ENCODE measurements around the gene ZDHHC14.

The ZDHHC14 gene

DNA sequence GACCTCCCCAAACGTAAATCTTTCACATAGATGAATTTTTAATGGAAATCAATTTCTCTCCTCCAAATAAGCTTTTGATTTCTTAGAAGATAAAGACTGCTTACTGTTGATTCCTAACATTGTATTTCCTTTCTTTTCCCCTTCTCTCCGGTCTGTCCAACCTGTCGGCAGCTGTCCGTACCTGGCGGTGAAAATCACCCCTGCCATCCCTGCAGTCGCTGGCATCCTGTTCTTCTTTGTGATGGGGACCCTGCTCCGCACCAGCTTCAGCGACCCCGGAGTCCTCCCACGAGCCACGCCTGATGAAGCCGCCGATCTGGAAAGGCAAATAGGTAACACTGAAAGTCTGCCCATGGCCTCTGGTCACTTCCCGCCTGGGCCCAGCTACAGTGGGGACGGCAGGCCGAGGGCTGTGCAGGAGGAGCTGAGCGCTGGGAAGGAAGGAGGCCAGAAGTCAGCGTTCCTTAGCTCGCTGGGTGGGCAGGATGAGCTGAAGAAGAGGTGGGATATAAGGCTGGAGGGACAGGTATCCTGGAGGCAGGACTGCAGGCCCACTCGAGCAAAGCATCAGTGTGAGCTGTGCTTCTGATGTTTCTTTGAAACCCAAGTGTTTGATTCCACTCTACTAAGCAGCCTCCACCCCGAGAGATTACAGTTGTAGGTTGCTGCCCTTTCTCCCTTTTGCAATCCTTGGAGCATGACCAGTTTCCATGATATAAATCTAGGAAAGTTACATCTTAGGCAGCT is 161.6 kb downstream of the ZDHHC14 start:
- no peak for TF ChIP-seq ZFX (IDR thresholded peaks at IDR 0.05; ENCODE audit: borderline replicate concordance)
- TF ChIP-seq, protein P1, sequence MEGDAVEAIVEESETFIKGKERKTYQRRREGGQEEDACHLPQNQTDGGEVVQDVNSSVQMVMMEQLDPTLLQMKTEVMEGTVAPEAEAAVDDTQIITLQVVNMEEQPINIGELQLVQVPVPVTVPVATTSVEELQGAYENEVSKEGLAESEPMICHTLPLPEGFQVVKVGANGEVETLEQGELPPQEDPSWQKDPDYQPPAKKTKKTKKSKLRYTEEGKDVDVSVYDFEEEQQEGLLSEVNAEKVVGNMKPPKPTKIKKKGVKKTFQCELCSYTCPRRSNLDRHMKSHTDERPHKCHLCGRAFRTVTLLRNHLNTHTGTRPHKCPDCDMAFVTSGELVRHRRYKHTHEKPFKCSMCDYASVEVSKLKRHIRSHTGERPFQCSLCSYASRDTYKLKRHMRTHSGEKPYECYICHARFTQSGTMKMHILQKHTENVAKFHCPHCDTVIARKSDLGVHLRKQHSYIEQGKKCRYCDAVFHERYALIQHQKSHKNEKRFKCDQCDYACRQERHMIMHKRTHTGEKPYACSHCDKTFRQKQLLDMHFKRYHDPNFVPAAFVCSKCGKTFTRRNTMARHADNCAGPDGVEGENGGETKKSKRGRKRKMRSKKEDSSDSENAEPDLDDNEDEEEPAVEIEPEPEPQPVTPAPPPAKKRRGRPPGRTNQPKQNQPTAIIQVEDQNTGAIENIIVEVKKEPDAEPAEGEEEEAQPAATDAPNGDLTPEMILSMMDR (IDR thresholded peaks at IDR 0.05) = no peak
- H3K27ac ChIP-seq = no peak overlapping the region

DNA sequence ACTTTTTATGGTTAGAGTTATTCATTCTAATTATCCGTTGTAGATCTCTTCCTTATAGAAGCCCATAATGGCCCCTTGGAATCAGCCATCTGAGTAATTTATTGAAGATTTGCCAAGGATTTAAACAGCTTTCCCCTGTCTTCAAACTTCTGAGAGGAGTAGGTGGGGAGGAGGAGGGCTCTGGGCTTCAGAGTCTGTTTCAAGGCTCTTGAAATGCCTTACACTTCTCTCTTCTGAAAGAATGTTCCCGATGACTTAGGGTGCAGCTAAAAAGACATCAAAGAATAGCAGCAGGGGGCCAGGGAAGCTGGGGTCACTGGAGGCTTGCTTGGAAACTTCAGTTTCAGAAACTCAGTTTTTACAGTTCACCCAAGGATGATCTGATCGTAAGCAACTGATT is 165.3 kb downstream of the ZDHHC14 start:
- no peak overlapping the region for H3K27ac ChIP-seq
- TF ChIP-seq, protein P1 (IDR thresholded peaks at IDR 0.05) = no peak
- no peak for TF ChIP-seq ZFX (IDR thresholded peaks at IDR 0.05; ENCODE audit: borderline replicate concordance)

DNA sequence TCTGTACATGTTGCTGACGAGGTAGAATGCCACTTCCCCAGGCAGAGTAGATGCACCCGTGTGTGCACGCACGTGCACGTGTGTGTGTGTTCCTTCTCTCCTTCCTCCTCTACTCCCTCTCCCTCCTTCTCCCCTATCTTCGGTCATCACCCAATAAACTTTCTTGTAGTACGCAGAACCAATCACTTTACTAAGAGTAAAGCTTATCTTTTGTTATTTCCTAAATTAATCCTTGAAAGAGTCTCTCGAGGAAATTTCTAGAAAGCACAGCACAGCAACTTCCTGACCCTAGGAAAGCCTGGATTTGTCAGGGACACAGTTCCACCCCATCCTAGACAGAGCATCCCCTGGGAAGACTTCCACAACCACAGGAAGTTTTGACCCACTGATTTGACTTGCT is 166.1 kb downstream of the ZDHHC14 start:
- no peak overlapping the region for H3K27ac ChIP-seq
- no peak for TF ChIP-seq ZFX (IDR thresholded peaks at IDR 0.05; ENCODE audit: borderline replicate concordance)

DNA sequence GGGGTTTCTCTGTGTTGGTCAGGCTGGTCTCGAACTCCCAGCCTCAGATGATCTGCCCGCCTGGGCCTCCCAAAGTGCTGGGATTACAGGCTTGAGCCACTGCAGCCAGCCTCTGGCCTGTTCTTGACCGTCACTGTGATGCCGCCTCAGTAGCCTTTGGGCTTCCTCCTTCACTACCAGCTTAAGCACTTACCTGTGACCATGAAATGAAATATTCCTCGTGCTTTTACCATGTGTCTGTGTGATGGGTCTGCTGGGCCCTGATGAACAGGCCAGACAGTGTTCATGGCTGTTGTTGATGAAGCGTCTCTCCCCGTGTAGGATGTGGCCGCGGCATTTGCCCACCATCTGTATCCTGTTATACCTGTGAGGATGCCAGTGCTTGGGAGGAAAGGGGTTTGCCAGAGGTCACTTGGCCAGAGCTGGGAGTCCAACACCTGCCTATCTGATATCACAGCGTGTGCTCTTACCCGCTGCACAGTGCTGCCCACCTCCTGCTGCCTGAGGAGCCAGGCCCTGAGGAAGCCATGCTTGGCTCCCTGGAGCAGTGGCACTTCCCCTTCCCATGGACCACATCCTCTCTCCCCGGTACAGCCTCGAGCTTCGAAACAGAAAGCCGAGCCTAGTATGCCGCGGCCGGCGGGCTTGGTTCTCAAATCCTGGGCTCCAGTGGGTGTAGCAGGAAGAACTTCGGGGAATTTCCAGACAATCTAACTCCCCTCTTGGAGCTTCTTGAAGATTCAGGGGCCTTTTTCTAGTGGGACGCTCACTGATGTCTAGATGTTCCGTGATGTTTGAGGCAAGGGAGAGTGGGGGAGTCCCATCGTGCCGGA is 167.9 kb downstream of the ZDHHC14 start:
- TF ChIP-seq ZFX (IDR thresholded peaks at IDR 0.05; ENCODE audit: borderline replicate concordance) = no peak
- TF ChIP-seq, protein P1 (IDR thresholded peaks at IDR 0.05) = no peak
- H3K27ac ChIP-seq = no peak overlapping the region

DNA sequence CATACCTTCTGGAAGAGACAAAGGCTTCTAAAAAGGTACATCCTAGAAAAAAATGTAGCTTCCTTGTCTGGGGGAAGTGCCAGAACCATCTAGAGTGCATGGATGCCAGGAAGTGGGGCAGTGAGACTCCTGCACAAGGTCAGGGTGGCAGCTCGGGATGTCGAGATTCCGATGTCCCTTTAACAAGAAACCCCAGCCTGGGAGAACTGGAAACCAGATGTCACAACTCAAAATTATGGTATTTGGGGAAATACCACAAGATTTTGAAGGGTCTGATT is 168.4 kb downstream of the ZDHHC14 start:
- no peak overlapping the region for H3K27ac ChIP-seq
- TF ChIP-seq ZFX (IDR thresholded peaks at IDR 0.05; ENCODE audit: borderline replicate concordance) = no peak
- TF ChIP-seq, protein P1 (IDR thresholded peaks at IDR 0.05) = no peak

DNA sequence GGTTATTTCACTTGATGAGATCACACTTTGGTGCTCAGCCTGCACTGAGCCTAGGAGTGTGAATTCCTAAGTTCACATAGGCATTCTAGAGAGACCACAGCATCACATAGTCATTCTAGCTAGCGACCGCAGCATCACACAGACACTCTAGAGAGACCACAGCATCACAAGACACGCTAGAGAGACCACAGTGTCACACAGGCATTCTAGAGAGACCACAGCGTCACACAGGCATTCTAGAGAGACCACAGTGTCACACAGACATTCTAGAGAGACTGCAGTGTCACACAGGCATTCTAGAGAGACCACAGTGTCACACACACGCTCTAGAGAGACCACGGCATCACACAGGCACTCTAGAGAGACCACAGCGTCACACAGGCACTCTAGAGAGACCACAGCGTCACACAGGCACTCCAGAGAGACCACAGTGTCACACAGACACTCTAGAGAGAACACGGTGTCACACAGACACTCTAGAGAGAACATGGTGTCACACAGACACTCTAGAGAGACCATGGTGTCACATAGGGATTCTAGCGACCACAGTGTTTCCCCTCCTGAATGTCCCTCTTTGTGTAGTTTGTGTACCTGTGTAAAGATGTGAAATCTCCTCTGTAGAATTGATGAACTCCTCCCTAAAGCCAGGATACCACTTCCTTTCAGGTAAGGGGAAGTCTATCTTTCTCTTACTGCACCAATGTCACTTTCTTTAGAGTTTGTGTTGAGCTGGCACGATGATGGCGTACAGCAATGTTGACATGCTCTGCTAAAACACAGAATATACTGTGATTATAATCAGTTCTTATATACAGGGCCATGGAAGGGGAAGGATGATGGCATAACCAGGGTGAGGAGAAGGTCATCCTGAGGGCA is 169.4 kb downstream of the ZDHHC14 start:
- no peak overlapping the region for H3K27ac ChIP-seq
- TF ChIP-seq, protein P1 (IDR thresholded peaks at IDR 0.05) = no peak
- TF ChIP-seq ZFX (IDR thresholded peaks at IDR 0.05; ENCODE audit: borderline replicate concordance) = no peak

DNA sequence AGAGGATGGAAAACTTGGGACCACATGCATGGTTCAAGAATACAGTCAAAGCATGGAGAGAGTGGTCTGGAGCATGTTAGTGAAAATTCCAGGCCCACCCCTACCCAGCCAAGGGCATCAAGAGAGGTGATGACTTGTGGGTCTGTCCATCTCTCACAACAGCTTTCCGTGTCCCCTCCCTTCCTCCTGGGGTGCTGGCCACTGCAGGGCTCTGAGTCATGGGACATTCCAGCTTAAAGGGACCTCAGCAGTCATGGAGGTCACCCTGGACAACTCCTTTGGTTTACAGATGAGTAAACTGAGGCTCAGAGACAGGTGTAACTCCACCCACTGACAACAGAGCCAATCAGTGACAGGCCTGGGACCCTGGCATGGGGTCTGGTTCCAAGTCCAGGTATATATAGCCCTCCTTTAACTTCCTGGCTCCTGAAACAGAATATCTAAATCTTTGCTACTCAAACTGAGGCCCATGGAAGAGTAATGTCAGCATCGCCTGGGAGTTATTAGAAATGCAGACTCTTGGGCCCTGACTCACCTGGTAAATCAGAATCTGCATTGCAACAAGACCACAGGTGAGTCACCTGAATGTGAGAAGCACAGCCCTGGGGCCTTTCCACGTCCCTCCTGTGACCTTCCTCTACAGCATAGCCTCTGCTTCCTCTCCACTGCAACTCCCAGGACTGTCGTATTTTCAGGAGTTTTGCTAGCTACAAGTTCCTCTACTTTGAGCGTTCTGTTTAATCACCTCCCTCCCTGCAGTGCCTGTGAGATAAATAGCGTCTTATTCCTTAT is 170.2 kb downstream of the ZDHHC14 start:
- H3K27ac ChIP-seq = no peak overlapping the region
- TF ChIP-seq, protein P1 (IDR thresholded peaks at IDR 0.05) = no peak
- TF ChIP-seq ZFX (IDR thresholded peaks at IDR 0.05; ENCODE audit: borderline replicate concordance) = no peak

Data from 22Rv1 (cell line).